Pancreas (tissue), 10 donors: Measurements from ENCODE around the gene TNFSF10. TPM values are rescaled to one million over a fixed set of nuclear protein-coding genes. Genes with fewer than 3 reads are reported as not detected.
"Not testable (repeated sequence)": the region's sequence is repeated elsewhere in the genome, so short reads cannot be mapped to it uniquely, and the experiment has no call there.

Experiments
- ATAC-seq, 4 donors: fragments of 200-7000 bp; cut with Tn5 transposase; one replicate each; pipeline versions ENCODE4 v1.8.0 to v1.9.1; 2020; ENCODE audit warnings: mild to moderate bottlenecking in 4 of 4, moderate library complexity in 4 of 4
- DNase-seq, 6 donors: peaks; one replicate each; pipeline ENCODE4 v3.0.0-alpha.2; 2020
- FAIRE-seq: peaks from 2 replicates; lab custom pipeline; 2012; peaks lifted over from hg19 to GRCh38; lab: Jason Lieb, UNC
- H3K27ac ChIP-seq, 4 donors: fragments of 200-600 bp; sonication (generic); 1 replicate in 3 of 4; 2 replicates in 1 of 4; pipeline versions ENCODE4 v1.5.0 to v1.8.0; 2020
- H3K27me3 ChIP-seq, 4 donors: fragments of 200-600 bp; one replicate each; pipeline ENCODE4 v1.8.0; 2021
- H3K36me3 ChIP-seq, 3 donors: fragments of 200-600 bp; sonication (generic) in 1 of 3; one replicate each; pipeline versions ENCODE4 v1.5.0 to v1.8.0; 2020 to 2021
- H3K4me1 ChIP-seq, 3 donors: fragments of 200-600 bp; one replicate each; pipeline ENCODE4 v1.8.0; 2021
- H3K4me3 ChIP-seq, 4 donors: fragments of 200-600 bp; sonication (generic) in 2 of 4; one replicate each; pipeline versions ENCODE4 v1.5.0 to v1.8.0; 2020 to 2021
- H3K9me3 ChIP-seq, 4 donors: fragments of 200-600 bp; one replicate each; pipeline ENCODE4 v1.8.0; 2021
- WGBS, 2 donors: extraction: QIAGEN DNeasy Blood & Tissue Kit; methylation state at CpG; one replicate each; pipeline ENCODE4 v1.1.7; 2013; 5-methylcytosine and 5-hydroxymethylcytosine counted together
- intact Hi-C, 3 donors: fragments of 100-400 bp; cut with DNase I; formaldehyde crosslinking; loops; one replicate each; pipeline versions ENCODE4 v1.11.1 to v1.14.2; 2022
- polyA plus RNA-seq, 2 donors: library from polyadenylated mRNA; stranded (reverse); fragments of 200-250 nt; gene quantifications; one replicate each; pipeline ENCODE4 v1.2.3, GENCODE V29; 2013
- total RNA-seq, 6 donors: library from RNA; stranded (reverse); fragmentation: NEBNext Ultra II Directional in 4 of 6; extraction: Animal tissue kit (Norgen Biotek cat#: 25700) in 4 of 6; gene quantifications; one replicate each; pipeline versions ENCODE4 v1.2.1 to v1.2.4, GENCODE V29; 2021 to 2023
- TF ChIP-seq, protein P1 (sequence below), 4 donors: fragments of 200-600 bp; sonication (generic) in 3 of 4; IDR thresholded peaks; one replicate each; pipeline versions ENCODE4 v1.5.0 to v1.8.0; 2021; ENCODE audit warnings: antibody characterized with exemption in 4 of 4
- donor health status: healthy with polysubstance abuse.
- donor health status: DM: no; HTN: no; CAD: no; lungs with moderate emphysema.
- donor health status: DM: no; HTN: no; CAD: no.
- donor health status: control.
- donor health status: control.
- donor health status: Bipolar disorder and iron deficiency.
- donor health status: DM: yes; HTN: yes; CAD: no.
- donor health status: DM: no; HTN: no; CAD: no.
- donor health status: DM: no; HTN: no; CAD: no.
- donor health status: DM: yes; HTN: yes; CAD: no.

Gene TNFSF10
- total RNA-seq (10 to 100 TPM in 5 of 6 donors, 1 to 10 TPM in 1; 2.6 to 46.4 (median 16.4) TPM), polyA plus RNA-seq (10 to 100 TPM in 1 of 2 donors, 1 to 10 TPM in 1; 9.0 to 16.4 TPM)

DNA sequence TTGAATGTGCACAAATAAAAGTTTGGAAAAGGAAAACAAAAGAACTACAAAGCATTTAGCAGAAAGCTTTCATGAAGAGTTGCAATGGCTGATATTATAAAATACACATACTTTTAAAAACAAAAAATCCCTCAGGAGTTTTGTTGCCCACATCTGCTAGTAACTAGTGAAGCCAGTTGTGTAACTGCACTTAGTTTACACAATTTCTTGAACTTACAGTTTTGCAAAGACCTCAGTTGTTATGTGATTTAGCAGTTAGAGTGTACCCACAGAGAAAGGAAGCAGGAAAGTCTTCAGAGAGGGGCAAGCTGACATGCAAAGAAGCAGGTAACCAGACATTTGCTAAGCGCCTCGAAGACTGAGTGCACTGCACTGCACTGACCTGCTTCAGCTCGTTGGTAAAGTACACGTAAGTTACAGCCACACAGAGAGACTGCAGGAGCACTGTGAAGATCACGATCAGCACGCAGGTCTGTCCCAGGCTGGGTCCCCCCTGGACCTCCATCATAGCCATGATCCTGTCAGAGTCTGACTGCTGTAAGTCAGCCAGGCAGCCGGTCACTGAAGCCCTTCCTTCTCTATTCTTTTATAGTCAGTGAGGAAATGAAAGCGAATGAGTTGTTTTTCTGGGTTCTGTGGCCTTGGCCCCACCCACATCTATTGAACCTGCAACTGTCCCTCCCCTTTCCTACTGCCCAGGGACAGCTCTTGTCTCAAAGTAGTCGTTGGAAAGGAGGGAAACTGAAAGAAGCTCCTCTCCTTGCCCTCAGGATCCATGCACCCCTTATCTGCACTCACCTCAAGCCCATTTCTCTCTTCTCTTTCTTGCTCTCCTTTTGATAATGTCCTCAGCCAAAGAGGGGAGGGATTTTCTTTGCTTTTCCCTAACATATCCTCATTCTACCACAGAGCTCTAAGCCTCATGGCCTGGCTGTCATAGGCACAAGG is at the start of gene TNFSF10:
TNFSF10 (minus strand) TSS at position 560 of the 948 bp plus-strand sequence; CDS start at position 514, 46 bp downstream.
- TF ChIP-seq, protein P1, sequence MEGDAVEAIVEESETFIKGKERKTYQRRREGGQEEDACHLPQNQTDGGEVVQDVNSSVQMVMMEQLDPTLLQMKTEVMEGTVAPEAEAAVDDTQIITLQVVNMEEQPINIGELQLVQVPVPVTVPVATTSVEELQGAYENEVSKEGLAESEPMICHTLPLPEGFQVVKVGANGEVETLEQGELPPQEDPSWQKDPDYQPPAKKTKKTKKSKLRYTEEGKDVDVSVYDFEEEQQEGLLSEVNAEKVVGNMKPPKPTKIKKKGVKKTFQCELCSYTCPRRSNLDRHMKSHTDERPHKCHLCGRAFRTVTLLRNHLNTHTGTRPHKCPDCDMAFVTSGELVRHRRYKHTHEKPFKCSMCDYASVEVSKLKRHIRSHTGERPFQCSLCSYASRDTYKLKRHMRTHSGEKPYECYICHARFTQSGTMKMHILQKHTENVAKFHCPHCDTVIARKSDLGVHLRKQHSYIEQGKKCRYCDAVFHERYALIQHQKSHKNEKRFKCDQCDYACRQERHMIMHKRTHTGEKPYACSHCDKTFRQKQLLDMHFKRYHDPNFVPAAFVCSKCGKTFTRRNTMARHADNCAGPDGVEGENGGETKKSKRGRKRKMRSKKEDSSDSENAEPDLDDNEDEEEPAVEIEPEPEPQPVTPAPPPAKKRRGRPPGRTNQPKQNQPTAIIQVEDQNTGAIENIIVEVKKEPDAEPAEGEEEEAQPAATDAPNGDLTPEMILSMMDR (IDR thresholded peaks at IDR 0.05) = no peak

GRCh38 chr3:172569128-172570008 is 46.1 kb upstream of the TNFSF10 start:
- ATAC-seq (no peak), FAIRE-seq (no peak), DNase-seq (no peak)
- TF ChIP-seq, protein P1 (IDR thresholded peaks at IDR 0.05) = no peak
- H3K36me3 ChIP-seq = no peaks in the 10 kb centered on the region
- H3K9me3 ChIP-seq = no peaks in the 10 kb centered on the region
- H3K4me3 ChIP-seq = no peak overlapping the region
- H3K27ac ChIP-seq = no peak overlapping the region
- 82 to 89% methylated on average over 4 of the region's 4 CpGs for WGBS, 2 donors
- intact Hi-C loops = no loop called here
- no peaks in the 10 kb centered on the region for H3K4me1 ChIP-seq
- no peaks in the 10 kb centered on the region for H3K27me3 ChIP-seq

More for the DNA sequence above, at the start of gene TNFSF10:
- Histone ChIP-seq H3K27me3 (no peaks in the 10 kb centered on the region), H3K27ac (peak within 1 kb of the TSS; percentile 39 to 96 (median 86)), H3K36me3 (no peaks in the 10 kb centered on the region), H3K4me3 (peak within 1 kb of the TSS; percentile 35 to 63 (median 42)), H3K4me1 (peaks cover 0 to 23% (median 0%) of the 10 kb centered on the region in 3 donors), H3K9me3 (no peaks in the 10 kb centered on the region)
- DNase-seq = peak in 5 of 6 donors; percentile 48 to 74 (median 62)
- peak; percentile 91 to 95 (median 94) for ATAC-seq
- intact Hi-C loops = no loop called here
- 1 to 6% methylated on average over 9 of the region's 9 CpGs for WGBS, 2 donors
- no peak for FAIRE-seq

DNA sequence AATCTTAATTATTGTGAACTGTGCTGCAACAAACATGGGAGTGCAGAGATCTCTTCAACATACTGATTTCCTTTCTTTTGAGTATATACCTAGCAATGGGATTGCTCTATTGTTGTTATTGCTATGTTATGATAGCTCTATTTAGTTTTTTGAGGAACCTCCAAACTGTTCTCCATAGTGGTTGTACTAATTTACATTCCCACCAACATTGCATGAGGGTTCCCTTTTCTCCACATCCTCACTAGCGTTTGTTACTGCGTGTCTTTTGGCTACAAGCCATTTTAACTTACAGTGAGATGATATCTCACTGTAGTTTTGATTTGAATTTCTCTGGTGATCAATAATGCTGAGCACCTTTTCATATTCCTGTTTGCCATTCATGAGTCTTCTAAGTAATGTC is 45.5 kb upstream of the TNFSF10 start:
- no peaks in the 10 kb centered on the region for H3K27me3 ChIP-seq
- H3K9me3 ChIP-seq = no peaks in the 10 kb centered on the region
- no peak overlapping the region for H3K4me3 ChIP-seq
- intact Hi-C loops = no loop called here
- WGBS, 2 donors = 62 to 74% methylated on average over 2 of the region's 2 CpGs
- FAIRE-seq (no peak), ATAC-seq (peak in 1 of 4 donors; percentile 39), DNase-seq (no peak)
- TF ChIP-seq, protein P1 (IDR thresholded peaks at IDR 0.05) = no peak
- peaks cover 0 to 5% (median 4%) of the 10 kb centered on the region in 3 donors for H3K4me1 ChIP-seq
- H3K27ac ChIP-seq = no peak overlapping the region
- H3K36me3 ChIP-seq = no peaks in the 10 kb centered on the region

GRCh38 chr3:172566785-172567184 is 43.6 kb upstream of the TNFSF10 start:
- FAIRE-seq, H3K4me3 ChIP-seq, H3K27me3 ChIP-seq, H3K9me3 ChIP-seq, intact Hi-C loops, ATAC-seq, DNase-seq, H3K27ac ChIP-seq, H3K36me3 ChIP-seq: not testable (repeated sequence)
- WGBS, 2 donors = 94 to 99% methylated on average over 2 of the region's 2 CpGs
- peaks cover 0 to 24% (median 11%) of the 10 kb centered on the region in 3 donors for H3K4me1 ChIP-seq

DNA sequence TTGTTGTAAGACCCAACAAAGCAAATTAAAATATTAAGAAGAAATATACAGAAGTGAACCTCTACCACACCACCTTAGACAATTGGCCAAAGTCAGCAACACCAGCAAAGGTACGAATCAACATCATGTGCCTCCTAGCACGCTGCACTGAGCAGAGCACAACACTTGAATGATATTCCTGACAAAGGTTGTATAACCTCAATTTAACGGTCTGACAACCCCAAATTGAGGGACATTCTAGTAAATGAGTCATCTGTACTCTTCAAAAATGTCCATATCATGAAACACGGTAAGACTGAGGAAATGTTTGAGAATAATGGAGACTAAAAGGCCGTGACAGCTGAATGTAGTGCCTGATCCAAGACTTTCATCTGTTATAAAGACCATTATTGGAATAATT is 41.3 kb upstream of the TNFSF10 start:
- H3K4me3 ChIP-seq = no peak overlapping the region
- H3K36me3 ChIP-seq = no peaks in the 10 kb centered on the region
- peak overlapping the region in 2 of 4 donors; percentile 71 to 73 for H3K27ac ChIP-seq
- no peaks in the 10 kb centered on the region for H3K9me3 ChIP-seq
- ATAC-seq = no peak
- intact Hi-C loops = no loop called here
- no peak for FAIRE-seq
- TF ChIP-seq, protein P1 (IDR thresholded peaks at IDR 0.05) = no peak
- DNase-seq = no peak
- 82 to 87% methylated on average over 5 of the region's 5 CpGs for WGBS, 2 donors
- peaks cover 0 to 27% (median 11%) of the 10 kb centered on the region in 3 donors for H3K4me1 ChIP-seq
- no peaks in the 10 kb centered on the region for H3K27me3 ChIP-seq
